HCT116 (cell line): ENCODE measurements around the gene ARHGEF3. TPM values are rescaled to one million over a fixed set of nuclear protein-coding genes. Genes with fewer than 3 reads are reported as not detected.

Experiments used
- ATAC-seq: fragments of 200-7000 bp; cut with Tn5 transposase; 2 replicates; pipeline ENCODE4 v1.9.1; 2020; ENCODE audit warnings: mild to moderate bottlenecking, moderate library complexity
- BruUV-seq: library from RNA; stranded (reverse); fragments of 400-500 nt; replicated peaks from 2 replicates; lab custom pipeline; 2021; lab: Mats Ljungman, UMichigan
- CTCF ChIA-PET: fragments of 300-600 bp; sonication (Branson Sonifier 250); formaldehyde crosslinking; loops from one replicate; lab custom pipeline; 2021; ENCODE audit warnings: antibody characterized with exemption; lab: Charles Lee
- POLR2A ChIA-PET: fragments of 300-600, 350-600 bp; sonication (Branson Sonifier 250); formaldehyde crosslinking; loops from one replicate; lab custom pipeline; 2021; ENCODE audit warnings: antibody characterized with exemption; lab: Charles Lee
- RAD21 ChIA-PET, 2 experiments: fragments of 300-600 bp; sonication (Branson Sonifier 250); formaldehyde crosslinking; loops; one replicate each; lab custom pipeline; 2023; ENCODE audit warnings: low total read pairs in 2 of 2; ENCODE audit not compliant: uncharacterized antibody in 2 of 2, unreplicated experiment in 2 of 2, low non-redundant PET in 1 of 2; lab: Charles Lee
- DNase-seq: peaks from one replicate; pipeline ENCODE4 v3.0.0-alpha.2; 2010; ENCODE audit warnings: low read depth, low spot score
- H2AFZ ChIP-seq: fragments of 200-600 bp; shearing (Covaris generic), sonication (generic); 2 replicates; pipeline ENCODE4 v1.6.1; 2017; ENCODE audit warnings: low read depth, mixed run types, mixed read lengths, antibody characterized with exemption, low read length; ENCODE audit not compliant: poor library complexity, severe bottlenecking
- H3K27ac ChIP-seq: 2 replicates; pipeline ENCODE4 v1.5.1; 2012; ENCODE audit warnings: low read depth, low read length
- H3K27me3 ChIP-seq: fragments of 200-600 bp; sonication (generic); 2 replicates; pipeline ENCODE4 v1.6.1; 2016; ENCODE audit warnings: mixed run types, low read length, mixed read lengths; ENCODE audit not compliant: insufficient read depth
- H3K36me3 ChIP-seq, 2 experiments: fragments of 200-500 bp in 1 of 2; fragments of 200-600 bp in 1 of 2; sonication (Bioruptor generic) in 1 of 2; sonication (generic) in 1 of 2; 2 replicates each; pipeline versions ENCODE4 v1.5.1 to v1.6.1; 2014 to 2016; ENCODE audit warnings: low read length in 2 of 2, inconsistent platforms in 1 of 2, mixed read lengths in 1 of 2, mixed run types in 1 of 2; ENCODE audit not compliant: insufficient read depth in 2 of 2, control insufficient read depth in 1 of 2
- H3K4me1 ChIP-seq, 2 experiments: fragments of 200-600 bp in 1 of 2; sonication (generic) in 1 of 2; 2 replicates each; pipeline versions ENCODE4 v1.5.1 to v1.6.1; 2012 to 2017; ENCODE audit warnings: low read length in 2 of 2, inconsistent platforms in 1 of 2, mild to moderate bottlenecking in 1 of 2, mixed read lengths in 1 of 2, mixed run types in 1 of 2, moderate library complexity in 1 of 2; ENCODE audit not compliant: insufficient read depth in 2 of 2, control insufficient read depth in 1 of 2
- H3K4me2 ChIP-seq: fragments of 200-600 bp; sonication (generic); 2 replicates; pipeline ENCODE4 v1.6.1; 2017; ENCODE audit warnings: mixed run types, low read length, mixed read lengths
- H3K4me3 ChIP-seq, 2 experiments: fragments of 200-600 bp in 1 of 2; sonication (generic) in 1 of 2; replicated peaks in 1 of 2; 2 replicates each; pipeline ENCODE4 v1.5.1; 2011 to 2016; ENCODE audit warnings: low read length in 2 of 2, control low read depth in 1 of 2, low read depth in 1 of 2, mild to moderate bottlenecking in 1 of 2, mixed read lengths in 1 of 2, mixed run types in 1 of 2
- H3K79me2 ChIP-seq: fragments of 200-600 bp; sonication (generic); 2 replicates; pipeline ENCODE4 v1.6.1; 2017; ENCODE audit warnings: mild to moderate bottlenecking, mixed run types, low read length, moderate library complexity, mixed read lengths; ENCODE audit not compliant: insufficient read depth
- H3K9ac ChIP-seq: fragments of 200-600 bp; sonication (generic); 2 replicates; pipeline ENCODE4 v1.6.1; 2016; ENCODE audit warnings: low read length, mixed read lengths
- H3K9me2 ChIP-seq: fragments of 200-600 bp; sonication (generic), shearing (Covaris generic); 2 replicates; pipeline ENCODE4 v1.6.1; 2017; ENCODE audit warnings: mixed run types, mild to moderate bottlenecking, moderate library complexity; ENCODE audit not compliant: insufficient read depth
- H3K9me3 ChIP-seq, 2 experiments: fragments of 200-500 bp in 1 of 2; fragments of 200-600 bp in 1 of 2; sonication (Bioruptor generic) in 1 of 2; sonication (generic) in 1 of 2; 2 replicates each; pipeline ENCODE4 v1.6.1; 2014 to 2017; ENCODE audit warnings: low read length in 2 of 2, mixed read lengths in 2 of 2, inconsistent platforms in 1 of 2, low read depth in 1 of 2, mild to moderate bottlenecking in 1 of 2, mixed run types in 1 of 2, moderate library complexity in 1 of 2; ENCODE audit not compliant: control insufficient read depth in 1 of 2, insufficient read depth in 1 of 2
- H4K20me1 ChIP-seq: fragments of 200-600 bp; sonication (generic), shearing (Covaris generic); 2 replicates; pipeline ENCODE4 v1.6.1; 2017; ENCODE audit warnings: mixed run types, mild to moderate bottlenecking, moderate library complexity; ENCODE audit not compliant: insufficient read depth
- CBX3 ChIP-seq: IDR thresholded peaks from 2 replicates; pipeline ENCODE4 v1.6.1; 2012; ENCODE audit warnings: low read depth
- CEBPB ChIP-seq: IDR thresholded peaks from 2 replicates; pipeline ENCODE4 v1.6.1; 2012; ENCODE audit warnings: low read depth
- EZH2 ChIP-seq: fragments of 200-600 bp; sonication (generic); IDR thresholded peaks from 2 replicates; pipeline ENCODE4 v1.6.1; 2017; ENCODE audit warnings: antibody characterized with exemption, mixed run types
- FOSL1 ChIP-seq: IDR thresholded peaks from 2 replicates; pipeline ENCODE4 v1.6.1; 2012; ENCODE audit warnings: low read depth
- JUND ChIP-seq: IDR thresholded peaks from 2 replicates; pipeline ENCODE4 v1.6.1; 2012
- RAD21 ChIP-seq: IDR thresholded peaks from 2 replicates; pipeline ENCODE4 v1.6.1; 2012; ENCODE audit warnings: low read depth, mild to moderate bottlenecking
- SIN3A ChIP-seq: IDR thresholded peaks from 2 replicates; pipeline ENCODE4 v1.6.1; 2012; ENCODE audit warnings: low read depth
- SP1 ChIP-seq: IDR thresholded peaks from 2 replicates; pipeline ENCODE4 v1.6.1; 2012; ENCODE audit warnings: low read depth
- TCF7L2 ChIP-seq: IDR thresholded peaks from 2 replicates; pipeline ENCODE4 v1.7.0; 2011; ENCODE audit warnings: borderline replicate concordance, inconsistent platforms; ENCODE audit not compliant: insufficient read depth, insufficient read length; ENCODE audit errors: extremely low read depth
- ZFX ChIP-seq: fragments of 450-650 bp; IDR thresholded peaks from 2 replicates; pipeline ENCODE4 v1.6.1; 2017
- intact Hi-C: fragments of 100-400 bp; cut with micrococcal nuclease; formaldehyde crosslinking; loops from 2 replicates; pipeline ENCODE4 v1.10.0; 2022
- total RNA-seq: library from RNA; stranded (reverse); gene quantifications from one replicate; pipeline ENCODE4 v1.2.1, GENCODE V29; 2021; ENCODE audit not compliant: unreplicated experiment
- TF ChIP-seq, protein P1 (sequence below): IDR thresholded peaks from 2 replicates; pipeline ENCODE4 v1.6.1; 2012; ENCODE audit warnings: low read depth
- TF ChIP-seq, protein P2 (sequence below), 3 experiments: fragments of 200-600 bp in 1 of 3; sonication (generic) in 1 of 3; IDR thresholded peaks in 2 of 3; conservative IDR thresholded peaks in 1 of 3; 2 replicates each; pipeline ENCODE4 v1.5.1; 2012 to 2017; ENCODE audit warnings: low read depth in 2 of 3, low read length in 2 of 3, antibody characterized with exemption in 1 of 3, borderline replicate concordance in 1 of 3, control low read depth in 1 of 3, mild to moderate bottlenecking in 1 of 3, mixed read lengths in 1 of 3, mixed run types in 1 of 3, moderate library complexity in 1 of 3; ENCODE audit not compliant: insufficient read depth in 1 of 3

ARHGEF3 gene
- total RNA-seq, 1 experiment from 2014 or later: 18.1 TPM

DNA sequence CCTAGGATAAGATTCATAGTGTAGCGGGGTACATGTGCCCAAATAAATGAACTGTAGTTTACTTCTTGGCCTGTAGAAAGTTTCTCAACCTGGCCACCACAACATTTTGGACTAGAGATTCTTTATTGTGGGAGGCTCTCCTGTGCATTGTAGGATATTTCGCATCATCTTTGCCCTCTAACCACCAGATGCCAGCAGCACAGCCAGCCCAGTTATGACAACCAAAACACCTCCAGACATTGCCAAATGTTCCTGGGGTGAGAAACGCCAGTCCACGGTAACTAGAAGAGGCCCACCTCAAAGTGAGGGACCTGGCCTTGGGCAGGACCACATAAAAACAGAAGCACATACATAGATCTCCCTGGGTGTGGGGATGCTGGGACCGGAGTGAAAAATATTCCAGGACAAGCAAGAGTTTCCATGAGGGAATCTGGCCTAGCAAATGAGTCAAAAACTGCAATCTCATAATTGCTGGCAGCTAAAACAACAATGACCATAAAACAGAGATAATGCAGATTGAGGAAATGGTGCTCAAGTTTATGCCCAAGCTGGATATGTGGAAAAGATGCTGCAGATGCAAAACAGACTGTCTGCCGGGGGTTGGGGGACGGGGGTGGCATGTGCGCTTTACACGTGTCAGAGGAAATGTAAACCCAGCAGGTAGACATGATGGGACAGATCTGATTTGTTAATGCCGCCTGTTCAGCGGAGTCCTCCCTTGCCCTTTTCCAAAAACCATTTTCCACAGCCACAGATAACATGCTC lies 39.7 kb downstream of the ARHGEF3 start:
- intact Hi-C loops: no loop called here
- ATAC-seq: no peak
- H2AFZ ChIP-seq: no peak overlapping the region
- no peak for DNase-seq
- no peak overlapping the region for H3K27ac ChIP-seq
- no peak overlapping the region for H3K9ac ChIP-seq
- no peaks in the 10 kb centered on the region for H3K79me2 ChIP-seq
- H3K9me3 ChIP-seq: no peaks in the 10 kb centered on the region
- no peak overlapping the region for H3K4me2 ChIP-seq
- H3K36me3 ChIP-seq: no peaks in the 10 kb centered on the region
- H3K4me3 ChIP-seq: no peak overlapping the region
- peaks cover 11 to 15% of the 10 kb centered on the region in 2 experiments for H3K4me1 ChIP-seq
- no TSS peak for BruUV-seq
- H3K9me2 ChIP-seq: no peaks in the 10 kb centered on the region
- ChIA-PET RAD21 (no interaction called here), POLR2A (no interaction called here), CTCF (interaction anchor here (1.1 kb wide), 1 partner anchor 37 kb away, joined by 3 read pairs; no protein-coding TSS in a partner anchor)
- TF ChIP-seq EZH2 (no peak), CEBPB (no peak), SIN3A (no peak), SP1 (no peak), JUND (no peak), FOSL1 (no peak), ZFX (no peak), CBX3 (no peak), TCF7L2 (no peak), RAD21 (no peak)
- TF ChIP-seq, protein P1, sequence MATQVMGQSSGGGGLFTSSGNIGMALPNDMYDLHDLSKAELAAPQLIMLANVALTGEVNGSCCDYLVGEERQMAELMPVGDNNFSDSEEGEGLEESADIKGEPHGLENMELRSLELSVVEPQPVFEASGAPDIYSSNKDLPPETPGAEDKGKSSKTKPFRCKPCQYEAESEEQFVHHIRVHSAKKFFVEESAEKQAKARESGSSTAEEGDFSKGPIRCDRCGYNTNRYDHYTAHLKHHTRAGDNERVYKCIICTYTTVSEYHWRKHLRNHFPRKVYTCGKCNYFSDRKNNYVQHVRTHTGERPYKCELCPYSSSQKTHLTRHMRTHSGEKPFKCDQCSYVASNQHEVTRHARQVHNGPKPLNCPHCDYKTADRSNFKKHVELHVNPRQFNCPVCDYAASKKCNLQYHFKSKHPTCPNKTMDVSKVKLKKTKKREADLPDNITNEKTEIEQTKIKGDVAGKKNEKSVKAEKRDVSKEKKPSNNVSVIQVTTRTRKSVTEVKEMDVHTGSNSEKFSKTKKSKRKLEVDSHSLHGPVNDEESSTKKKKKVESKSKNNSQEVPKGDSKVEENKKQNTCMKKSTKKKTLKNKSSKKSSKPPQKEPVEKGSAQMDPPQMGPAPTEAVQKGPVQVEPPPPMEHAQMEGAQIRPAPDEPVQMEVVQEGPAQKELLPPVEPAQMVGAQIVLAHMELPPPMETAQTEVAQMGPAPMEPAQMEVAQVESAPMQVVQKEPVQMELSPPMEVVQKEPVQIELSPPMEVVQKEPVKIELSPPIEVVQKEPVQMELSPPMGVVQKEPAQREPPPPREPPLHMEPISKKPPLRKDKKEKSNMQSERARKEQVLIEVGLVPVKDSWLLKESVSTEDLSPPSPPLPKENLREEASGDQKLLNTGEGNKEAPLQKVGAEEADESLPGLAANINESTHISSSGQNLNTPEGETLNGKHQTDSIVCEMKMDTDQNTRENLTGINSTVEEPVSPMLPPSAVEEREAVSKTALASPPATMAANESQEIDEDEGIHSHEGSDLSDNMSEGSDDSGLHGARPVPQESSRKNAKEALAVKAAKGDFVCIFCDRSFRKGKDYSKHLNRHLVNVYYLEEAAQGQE: no peak
- TF ChIP-seq, protein P2, sequence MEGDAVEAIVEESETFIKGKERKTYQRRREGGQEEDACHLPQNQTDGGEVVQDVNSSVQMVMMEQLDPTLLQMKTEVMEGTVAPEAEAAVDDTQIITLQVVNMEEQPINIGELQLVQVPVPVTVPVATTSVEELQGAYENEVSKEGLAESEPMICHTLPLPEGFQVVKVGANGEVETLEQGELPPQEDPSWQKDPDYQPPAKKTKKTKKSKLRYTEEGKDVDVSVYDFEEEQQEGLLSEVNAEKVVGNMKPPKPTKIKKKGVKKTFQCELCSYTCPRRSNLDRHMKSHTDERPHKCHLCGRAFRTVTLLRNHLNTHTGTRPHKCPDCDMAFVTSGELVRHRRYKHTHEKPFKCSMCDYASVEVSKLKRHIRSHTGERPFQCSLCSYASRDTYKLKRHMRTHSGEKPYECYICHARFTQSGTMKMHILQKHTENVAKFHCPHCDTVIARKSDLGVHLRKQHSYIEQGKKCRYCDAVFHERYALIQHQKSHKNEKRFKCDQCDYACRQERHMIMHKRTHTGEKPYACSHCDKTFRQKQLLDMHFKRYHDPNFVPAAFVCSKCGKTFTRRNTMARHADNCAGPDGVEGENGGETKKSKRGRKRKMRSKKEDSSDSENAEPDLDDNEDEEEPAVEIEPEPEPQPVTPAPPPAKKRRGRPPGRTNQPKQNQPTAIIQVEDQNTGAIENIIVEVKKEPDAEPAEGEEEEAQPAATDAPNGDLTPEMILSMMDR (IDR thresholded peaks at IDR 0.05 in 2 of 3, conservative IDR thresholded peaks at IDR 0.05 in 1 of 3; ENCODE audit: borderline replicate concordance in 1 of 3, insufficient read depth in 1 of 3, low read depth in 2 of 3, low read length in 2 of 3): no peak
- H4K20me1 ChIP-seq: no peaks in the 10 kb centered on the region; the same call in 1 of the 2 replicates
- H3K27me3 ChIP-seq: no peaks in the 10 kb centered on the region
